ENCODE results near the gene ADAM19. TPM values are rescaled to one million over a fixed set of nuclear protein-coding genes. Genes with fewer than 3 reads are reported as not detected.

Gene ADAM19
- total RNA-seq, 6 experiments from 2014 or later = 75.4 to 152 (median 83.2) TPM

- H3K9me3 Mint-ChIP-seq = no peaks in the 10 kb centered on the region
- peaks cover 1% of the 10 kb centered on the region; the same call in 1 of the 2 replicates for H3K27me3 Mint-ChIP-seq (ENCODE audit: insufficient read depth)
- peak; percentile 88 for DNase-seq
- H3K36me3 Mint-ChIP-seq (ENCODE audit: low read depth) = peaks cover 43% of the 10 kb centered on the region
- no peak for TF ChIP-seq CTCF (IDR thresholded peaks at IDR 0.05)
- peaks cover 71% of the 10 kb centered on the region for H3K4me1 Mint-ChIP-seq (ENCODE audit: low read depth)
- H3K4me3 Mint-ChIP-seq = peak overlapping the region; percentile 82
- peak overlapping the region; percentile 98 for H3K27ac Mint-ChIP-seq
These were observed 59.6 kb downstream of the ADAM19 start for GRCh38 chr5:157516006-157516405.

- H3K36me3 Mint-ChIP-seq (ENCODE audit: low read depth) = peaks cover 39% of the 10 kb centered on the region
- H3K27ac Mint-ChIP-seq = peak overlapping the region; percentile 42; the same call in 1 of the 2 replicates
- peaks cover 1% of the 10 kb centered on the region; the same call in 1 of the 2 replicates for H3K27me3 Mint-ChIP-seq (ENCODE audit: insufficient read depth)
- H3K4me3 Mint-ChIP-seq = no peak overlapping the region
- H3K9me3 Mint-ChIP-seq = no peaks in the 10 kb centered on the region
- no peak for TF ChIP-seq CTCF (IDR thresholded peaks at IDR 0.05)
- no peak for DNase-seq
- H3K4me1 Mint-ChIP-seq (ENCODE audit: low read depth) = peaks cover 70% of the 10 kb centered on the region
These were observed 60.6 kb downstream of the ADAM19 start for GRCh38 chr5:157514974-157515373.

GRCh38 chr5:157513182-157513581, 62.4 kb downstream of the ADAM19 start:
- H3K27ac Mint-ChIP-seq = peak overlapping the region; percentile 87
- peaks cover 77% of the 10 kb centered on the region for H3K4me1 Mint-ChIP-seq (ENCODE audit: low read depth)
- no peak for TF ChIP-seq CTCF (IDR thresholded peaks at IDR 0.05)
- H3K36me3 Mint-ChIP-seq (ENCODE audit: low read depth) = peaks cover 48% of the 10 kb centered on the region
- peaks cover 1% of the 10 kb centered on the region; the same call in 1 of the 2 replicates for H3K27me3 Mint-ChIP-seq (ENCODE audit: insufficient read depth)
- no peak for DNase-seq
- H3K4me3 Mint-ChIP-seq = no peak overlapping the region
- no peaks in the 10 kb centered on the region for H3K9me3 Mint-ChIP-seq

- Mint-ChIP-seq H3K4me1 (ENCODE audit: low read depth) (peaks cover 76% of the 10 kb centered on the region), H3K4me3 (peak overlapping the region; percentile 35), H3K27me3 (ENCODE audit: insufficient read depth) (peaks cover under 1% of the 10 kb centered on the region), H3K9me3 (no peaks in the 10 kb centered on the region), H3K36me3 (ENCODE audit: low read depth) (peaks cover 47% of the 10 kb centered on the region), H3K27ac (peak overlapping the region; percentile 87)
- DNase-seq = peak; percentile 96
- TF ChIP-seq CTCF (IDR thresholded peaks at IDR 0.05) = no peak
These were observed 63.6 kb downstream of the ADAM19 start for GRCh38 chr5:157511651-157512644.

- TF ChIP-seq CTCF (IDR thresholded peaks at IDR 0.05) = no peak
- Mint-ChIP-seq H3K4me3 (no peak overlapping the region), H3K9me3 (no peaks in the 10 kb centered on the region), H3K27me3 (ENCODE audit: insufficient read depth) (no peaks in the 10 kb centered on the region; the same call in none of the 2 replicates), H3K36me3 (ENCODE audit: low read depth) (peaks cover 52% of the 10 kb centered on the region), H3K27ac (peak overlapping the region; percentile 87), H3K4me1 (ENCODE audit: low read depth) (peaks cover 76% of the 10 kb centered on the region)
- DNase-seq = no peak
These were observed 64.9 kb downstream of the ADAM19 start for GRCh38 chr5:157510682-157511081.

Measured in HFFc6 (cell line).